ENCODE results near the gene SNX2. TPM values are rescaled to one million over a fixed set of nuclear protein-coding genes. Genes with fewer than 3 reads are reported as not detected.

The SNX2 gene
- total and polyA plus RNA-seq, 9 of the 15 experiments (the other 6 are each of a cell fraction or from before 2014, with no cell fraction given) = 35.2 to 86.0 (median 58.1) TPM

GRCh38 chr5:122839731-122840130, 64.9 kb downstream of the SNX2 start (continued):
- TF ChIP-seq ZNF311 (CRISPR knock-in tag; IDR thresholded peaks at IDR 0.05) (no peak), ZNF57 (CRISPR knock-in tag; IDR thresholded peaks at IDR 0.05) (no peak), HOXB6 (CRISPR knock-in tag; IDR thresholded peaks at IDR 0.05; ENCODE audit: borderline replicate concordance) (no peak), POLR2G (IDR thresholded peaks at IDR 0.05; ENCODE audit: low read depth, low read length) (no peak), CBFA2T3 (IDR thresholded peaks at IDR 0.05) (no peak), ZNF184 (CRISPR knock-in tag; IDR thresholded peaks at IDR 0.05) (no peak)
- TF ChIP-seq, protein P1, sequence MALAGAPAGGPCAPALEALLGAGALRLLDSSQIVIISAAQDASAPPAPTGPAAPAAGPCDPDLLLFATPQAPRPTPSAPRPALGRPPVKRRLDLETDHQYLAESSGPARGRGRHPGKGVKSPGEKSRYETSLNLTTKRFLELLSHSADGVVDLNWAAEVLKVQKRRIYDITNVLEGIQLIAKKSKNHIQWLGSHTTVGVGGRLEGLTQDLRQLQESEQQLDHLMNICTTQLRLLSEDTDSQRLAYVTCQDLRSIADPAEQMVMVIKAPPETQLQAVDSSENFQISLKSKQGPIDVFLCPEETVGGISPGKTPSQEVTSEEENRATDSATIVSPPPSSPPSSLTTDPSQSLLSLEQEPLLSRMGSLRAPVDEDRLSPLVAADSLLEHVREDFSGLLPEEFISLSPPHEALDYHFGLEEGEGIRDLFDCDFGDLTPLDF (CRISPR knock-in tag; IDR thresholded peaks at IDR 0.05) = no peak
- TF ChIP-seq, protein P2, sequence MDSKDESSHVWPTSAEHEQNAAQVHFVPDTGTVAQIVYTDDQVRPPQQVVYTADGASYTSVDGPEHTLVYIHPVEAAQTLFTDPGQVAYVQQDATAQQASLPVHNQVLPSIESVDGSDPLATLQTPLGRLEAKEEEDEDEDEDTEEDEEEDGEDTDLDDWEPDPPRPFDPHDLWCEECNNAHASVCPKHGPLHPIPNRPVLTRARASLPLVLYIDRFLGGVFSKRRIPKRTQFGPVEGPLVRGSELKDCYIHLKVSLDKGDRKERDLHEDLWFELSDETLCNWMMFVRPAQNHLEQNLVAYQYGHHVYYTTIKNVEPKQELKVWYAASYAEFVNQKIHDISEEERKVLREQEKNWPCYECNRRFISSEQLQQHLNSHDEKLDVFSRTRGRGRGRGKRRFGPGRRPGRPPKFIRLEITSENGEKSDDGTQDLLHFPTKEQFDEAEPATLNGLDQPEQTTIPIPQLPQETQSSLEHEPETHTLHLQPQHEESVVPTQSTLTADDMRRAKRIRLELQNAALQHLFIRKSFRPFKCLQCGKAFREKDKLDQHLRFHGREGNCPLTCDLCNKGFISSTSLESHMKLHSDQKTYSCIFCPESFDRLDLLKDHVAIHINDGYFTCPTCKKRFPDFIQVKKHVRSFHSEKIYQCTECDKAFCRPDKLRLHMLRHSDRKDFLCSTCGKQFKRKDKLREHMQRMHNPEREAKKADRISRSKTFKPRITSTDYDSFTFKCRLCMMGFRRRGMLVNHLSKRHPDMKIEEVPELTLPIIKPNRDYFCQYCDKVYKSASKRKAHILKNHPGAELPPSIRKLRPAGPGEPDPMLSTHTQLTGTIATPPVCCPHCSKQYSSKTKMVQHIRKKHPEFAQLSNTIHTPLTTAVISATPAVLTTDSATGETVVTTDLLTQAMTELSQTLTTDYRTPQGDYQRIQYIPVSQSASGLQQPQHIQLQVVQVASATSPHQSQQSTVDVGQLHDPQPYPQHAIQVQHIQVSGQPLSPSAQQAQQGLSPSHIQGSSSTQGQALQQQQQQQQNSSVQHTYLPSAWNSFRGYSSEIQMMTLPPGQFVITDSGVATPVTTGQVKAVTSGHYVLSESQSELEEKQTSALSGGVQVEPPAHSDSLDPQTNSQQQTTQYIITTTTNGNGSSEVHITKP (IDR thresholded peaks at IDR 0.05; ENCODE audit: partially characterized antibody) = no peak

All from K562 (cell line).